PC-9 (cell line): ENCODE measurements around the gene CTRB2. TPM values are rescaled to one million over a fixed set of nuclear protein-coding genes. Genes with fewer than 3 reads are reported as not detected.

ENCODE experiments used
- BruUV-seq: library from RNA; stranded (reverse); fragments of 400-500 nt; replicated peaks from 2 replicates; lab custom pipeline; 2021; lab: Mats Ljungman, UMichigan
- CTCF ChIA-PET: fragments of 300-600 bp; sonication (Branson Sonifier 250); formaldehyde crosslinking; loops from one replicate; lab custom pipeline; 2022; ENCODE audit warnings: antibody characterized with exemption; lab: Charles Lee
- POLR2A ChIA-PET: fragments of 300-600 bp; sonication (Branson Sonifier 250); formaldehyde crosslinking; loops from one replicate; lab custom pipeline; 2022; ENCODE audit warnings: antibody characterized with exemption; ENCODE audit not compliant: unreplicated experiment; lab: Charles Lee
- DNase-seq, 2 experiments: peaks; one replicate each; pipeline versions ENCODE4 v3.0.0 to v3.0.0-alpha.2; 2015 to 2022; ENCODE audit warnings: mixed read lengths in 1 of 2
- H2AFZ ChIP-seq: fragments of 200-600 bp; sonication (generic); 2 replicates; pipeline ENCODE4 v1.8.1; 2017; ENCODE audit warnings: antibody characterized with exemption
- H3F3A ChIP-seq: fragments of 200-600 bp; sonication (generic); 2 replicates; pipeline ENCODE4 v1.8.1; 2017; ENCODE audit warnings: antibody characterized with exemption, mild to moderate bottlenecking, low read depth; ENCODE audit not compliant: insufficient read depth
- H3K27ac ChIP-seq: fragments of 200-600 bp; sonication (generic); 2 replicates; pipeline ENCODE4 v1.6.1; 2016; ENCODE audit warnings: mixed run types
- H3K27me3 ChIP-seq: fragments of 200-600 bp; sonication (generic); 2 replicates; pipeline ENCODE4 v1.6.1; 2016; ENCODE audit warnings: low read depth, mixed run types; ENCODE audit not compliant: insufficient read depth
- H3K36me3 ChIP-seq: fragments of 200-600 bp; sonication (generic); 2 replicates; pipeline ENCODE4 v1.6.1; 2016; ENCODE audit warnings: low read depth, mixed run types
- H3K4me1 ChIP-seq: fragments of 200-600 bp; sonication (generic); replicated peaks from 2 replicates; pipeline ENCODE4 v1.6.1; 2016; ENCODE audit warnings: mixed run types; ENCODE audit not compliant: insufficient read depth
- H3K4me2 ChIP-seq: fragments of 200-600 bp; sonication (generic); 2 replicates; pipeline ENCODE4 v1.6.1; 2017; ENCODE audit warnings: mixed run types
- H3K4me3 ChIP-seq: fragments of 200-600 bp; sonication (generic); 2 replicates; pipeline ENCODE4 v1.6.1; 2016; ENCODE audit warnings: mixed run types
- H3K79me2 ChIP-seq: fragments of 200-600 bp; sonication (generic); 2 replicates; pipeline ENCODE4 v1.6.1; 2017; ENCODE audit warnings: low read depth, mixed run types
- H3K9me2 ChIP-seq: fragments of 200-600 bp; sonication (generic); 2 replicates; pipeline ENCODE4 v1.8.1; 2017; ENCODE audit warnings: mild to moderate bottlenecking; ENCODE audit not compliant: insufficient read depth
- H3K9me3 ChIP-seq: fragments of 200-600 bp; sonication (generic); 2 replicates; pipeline ENCODE4 v1.8.1; 2016; ENCODE audit warnings: low read depth; ENCODE audit not compliant: insufficient read depth
- H4K20me1 ChIP-seq: fragments of 200-600 bp; sonication (generic); 2 replicates; pipeline ENCODE4 v1.8.1; 2017; ENCODE audit not compliant: insufficient read depth
- CTCF ChIP-seq: fragments of 200-600 bp; sonication (generic); conservative IDR thresholded peaks from 2 replicates; pipeline ENCODE4 v1.6.1; 2017; ENCODE audit warnings: mixed run types, antibody characterized with exemption, mild to moderate bottlenecking, moderate library complexity
- EZH2 ChIP-seq: fragments of 200-600 bp; sonication (generic); IDR thresholded peaks from 2 replicates; pipeline ENCODE4 v1.8.0; 2017; ENCODE audit warnings: antibody characterized with exemption, low read depth
- intact Hi-C: fragments of 100-400 bp; cut with micrococcal nuclease; formaldehyde crosslinking; loops from one replicate; pipeline ENCODE4 v1.10.0; 2022; ENCODE audit not compliant: unreplicated experiment
- total RNA-seq: library from RNA; stranded (reverse); gene quantifications from 2 replicates; pipeline ENCODE4 v1.2.3, GENCODE V29; 2021

The CTRB2 gene
- total RNA-seq, 1 experiment from 2014 or later = not detected

GRCh38 chr16:75222271-75222783 lies 15.4 kb upstream of the CTRB2 start:
- H3K27me3 ChIP-seq = no peaks in the 10 kb centered on the region

GRCh38 chr16:75219838-75220237 lies 12.9 kb upstream of the CTRB2 start:
- ChIA-PET POLR2A (interaction anchor here (0.5 to 0.6 kb wide), 2 partner anchors 31 to 172 kb away, joined by 3 to 5 read pairs; no protein-coding TSS in a partner anchor), CTCF (no interaction called here)
- Histone ChIP-seq H3K79me2 (no peaks in the 10 kb centered on the region), H3K9me2 (no peaks in the 10 kb centered on the region), H3K27ac (no peak overlapping the region), H3K36me3 (no peaks in the 10 kb centered on the region), H3K4me3 (no peak overlapping the region), H3K4me2 (peak overlapping the region; percentile 29; the same call in 1 of the 2 replicates), H3K27me3 (no peaks in the 10 kb centered on the region), H3K4me1 (no peaks in the 10 kb centered on the region), H3F3A (peaks cover 4% of the 10 kb centered on the region; the same call in 1 of the 2 replicates), H4K20me1 (no peaks in the 10 kb centered on the region), H2AFZ (peak overlapping the region; percentile 20; the same call in 1 of the 2 replicates), H3K9me3 (no peaks in the 10 kb centered on the region)
- DNase-seq = no peak
- no TSS peak for BruUV-seq
- TF ChIP-seq CTCF (no peak), EZH2 (no peak)
- intact Hi-C loops = loop anchor here (2.0 kb wide), 1 partner anchor 17 kb away; no protein-coding TSS in a partner anchor

More at GRCh38 chr16:75222271-75222783, 15.4 kb upstream of the CTRB2 start:
- Histone ChIP-seq H3K79me2 (no peaks in the 10 kb centered on the region), H3K9me3 (no peaks in the 10 kb centered on the region), H3K4me1 (no peaks in the 10 kb centered on the region), H3K36me3 (no peaks in the 10 kb centered on the region), H3K9me2 (no peaks in the 10 kb centered on the region), H3K27ac (no peak overlapping the region), H4K20me1 (peaks cover 6% of the 10 kb centered on the region; the same call in 1 of the 2 replicates), H3K4me2 (no peak overlapping the region), H3F3A (peaks cover 4% of the 10 kb centered on the region; the same call in 1 of the 2 replicates), H3K4me3 (no peak overlapping the region), H2AFZ (no peak overlapping the region)
- CTCF ChIA-PET = no interaction called here
- TF ChIP-seq CTCF (no peak), EZH2 (no peak)
- no TSS peak for BruUV-seq
- POLR2A ChIA-PET = no interaction called here
- peak in 1 of 2 experiments; percentile 33 for DNase-seq
- intact Hi-C loops = no loop called here

GRCh38 chr16:75219088-75219487 lies 12.1 kb upstream of the CTRB2 start:
- Histone ChIP-seq H3K79me2 (no peaks in the 10 kb centered on the region), H3K4me3 (no peak overlapping the region), H3K4me2 (no peak overlapping the region), H4K20me1 (no peaks in the 10 kb centered on the region), H3F3A (peaks cover 4% of the 10 kb centered on the region; the same call in 1 of the 2 replicates), H3K9me3 (no peaks in the 10 kb centered on the region), H3K9me2 (no peaks in the 10 kb centered on the region), H3K27ac (no peak overlapping the region), H3K4me1 (no peaks in the 10 kb centered on the region), H2AFZ (no peak overlapping the region), H3K36me3 (no peaks in the 10 kb centered on the region), H3K27me3 (no peaks in the 10 kb centered on the region)
- TF ChIP-seq CTCF (no peak), EZH2 (no peak)
- ChIA-PET CTCF (no interaction called here), POLR2A (interaction anchor here (0.5 to 0.6 kb wide), 2 partner anchors 32 to 173 kb away, joined by 3 to 5 read pairs; no protein-coding TSS in a partner anchor)
- intact Hi-C loops = loop anchor here (2.0 kb wide), 1 partner anchor 16 kb away; no protein-coding TSS in a partner anchor
- no TSS peak for BruUV-seq
- no peak for DNase-seq
